HepG2 (cell line): ENCODE results near the gene WDR7. TPM values are rescaled to one million over a fixed set of nuclear protein-coding genes. Genes with fewer than 3 reads are reported as not detected.

ENCODE experiments used
- ATAC-seq: fragments of 200-7000 bp; cut with Tn5 transposase; 3 replicates; pipeline ENCODE4 v1.9.1; 2020; ENCODE audit warnings: mild to moderate bottlenecking, moderate library complexity
- BruUV-seq: library from RNA; stranded (reverse); fragments of 400-500 nt; replicated peaks from 2 replicates; lab custom pipeline; 2021; lab: Mats Ljungman, UMichigan
- CTCF ChIA-PET: fragments of 300-600 bp; formaldehyde crosslinking; extraction: SDS; loops from one replicate; lab custom pipeline; 2021; ENCODE audit warnings: low total read pairs, inconsistent platforms, low intra/inter-chr PET ratio; lab: Yijun Ruan, JAX
- POLR2A ChIA-PET: fragments of 350-600 bp; sonication (Branson Sonifier 250); formaldehyde crosslinking; loops from one replicate; lab custom pipeline; 2020; ENCODE audit warnings: antibody characterized with exemption, inconsistent platforms; lab: Yijun Ruan, JAX
- DNase-seq: peaks from one replicate; pipeline ENCODE4 v3.0.0-alpha.2; 2015; ENCODE audit warnings: low spot score
- FAIRE-seq: peaks from 3 replicates; lab custom pipeline; 2011; peaks lifted over from hg19 to GRCh38; lab: Jason Lieb, UNC
- H2AFZ ChIP-seq: one replicate; pipeline ENCODE4 v1.6.1; 2011; ENCODE audit warnings: low read length, inconsistent platforms
- H3K27ac ChIP-seq: fragments of 300-600 bp; 3 replicates; pipeline ENCODE4 v1.8.0; 2011; ENCODE audit warnings: mixed run types, mild to moderate bottlenecking, mixed read lengths, low read length, inconsistent platforms; ENCODE audit not compliant: insufficient read depth; ENCODE audit errors: extremely low read length
- H3K27me3 ChIP-seq, 2 experiments: fragments of 200-600 bp in 1 of 2; 2 replicates in 1 of 2; 3 replicates in 1 of 2; pipeline versions ENCODE4 v1.6.0 to v1.8.0; 2011; ENCODE audit warnings: low read length in 2 of 2, mild to moderate bottlenecking in 2 of 2, moderate library complexity in 2 of 2, inconsistent platforms in 1 of 2; ENCODE audit not compliant: insufficient read depth in 2 of 2, control insufficient read depth in 1 of 2
- H3K36me3 ChIP-seq, 2 experiments: fragments of 200-600 bp in 1 of 2; replicated peaks in 1 of 2; 2 replicates in 1 of 2; 3 replicates in 1 of 2; pipeline versions ENCODE4 v1.5.1 to v1.8.0; 2011; ENCODE audit warnings: low read length in 2 of 2, inconsistent platforms in 1 of 2; ENCODE audit not compliant: insufficient read depth in 2 of 2, control insufficient read depth in 1 of 2
- H3K4me1 ChIP-seq: 2 replicates; pipeline ENCODE4 v1.5.1; 2012; ENCODE audit warnings: low read length, inconsistent platforms; ENCODE audit not compliant: insufficient read depth
- H3K4me2 ChIP-seq: 2 replicates; pipeline ENCODE4 v1.6.0; 2011; ENCODE audit warnings: low read depth, low read length, inconsistent platforms
- H3K4me3 ChIP-seq, 3 experiments: fragments of 200-600 bp in 1 of 3; sonication (generic), shearing (Covaris generic) in 1 of 3; replicated peaks in 1 of 3; 2 replicates each; pipeline ENCODE4 v1.5.1; 2011 to 2016; ENCODE audit warnings: low read length in 3 of 3, inconsistent platforms in 2 of 3, low read depth in 2 of 3, mild to moderate bottlenecking in 2 of 3, control low read depth in 1 of 3, mixed read lengths in 1 of 3; ENCODE audit not compliant: insufficient read depth in 1 of 3
- H3K79me2 ChIP-seq: one replicate; pipeline ENCODE4 v1.6.1; 2011; ENCODE audit warnings: low read length, inconsistent platforms; ENCODE audit not compliant: insufficient read depth
- H3K9ac ChIP-seq: 2 replicates; pipeline ENCODE4 v1.6.0; 2011; ENCODE audit warnings: mild to moderate bottlenecking, low read depth, low read length, inconsistent platforms; ENCODE audit not compliant: insufficient read depth
- H3K9me3 ChIP-seq: 2 replicates; pipeline ENCODE4 v1.5.1; 2012; ENCODE audit warnings: mild to moderate bottlenecking, low read length
- H4K20me1 ChIP-seq: 2 replicates; pipeline ENCODE4 v1.6.0; 2011; ENCODE audit warnings: inconsistent platforms, mild to moderate bottlenecking, low read length, moderate library complexity; ENCODE audit not compliant: insufficient read depth
- ATAD3A ChIP-seq: sonication (generic); formaldehyde crosslinking; IDR thresholded peaks from 2 replicates; pipeline ENCODE4 v1.4.0; 2020; ENCODE audit warnings: missing genetic modification reagents
- FOXA3 ChIP-seq: IDR thresholded peaks from 2 replicates; pipeline ENCODE4 v1.6.1; 2016; ENCODE audit warnings: missing genetic modification reagents, missing compliant biosample characterization
- HINFP ChIP-seq: sonication (generic); formaldehyde crosslinking; IDR thresholded peaks from 2 replicates; pipeline ENCODE4 v1.4.0; 2020; ENCODE audit warnings: low read depth, mild to moderate bottlenecking, missing genetic modification reagents
- MEF2D ChIP-seq: sonication (generic); formaldehyde crosslinking; IDR thresholded peaks from 2 replicates; pipeline ENCODE4 v1.5.1; 2020; ENCODE audit warnings: mild to moderate bottlenecking, missing genetic modification reagents
- MTA3 ChIP-seq: sonication (generic); formaldehyde crosslinking; IDR thresholded peaks from 2 replicates; pipeline ENCODE4 v1.4.0; 2020; ENCODE audit warnings: missing genetic modification reagents
- MXD3 ChIP-seq: IDR thresholded peaks from 2 replicates; pipeline ENCODE4 v1.6.1; 2016; ENCODE audit warnings: mild to moderate bottlenecking, missing biosample characterization, missing genetic modification reagents
- POLR2AphosphoS5 ChIP-seq: IDR thresholded peaks from 2 replicates; pipeline ENCODE4 v1.6.1; 2012; ENCODE audit warnings: low read depth, low read length
- POLR2G ChIP-seq: fragments of 200-400 bp; formaldehyde crosslinking; IDR thresholded peaks from 2 replicates; pipeline ENCODE4 v1.6.1; 2018; ENCODE audit warnings: mild to moderate bottlenecking, low read depth, low read length, moderate library complexity
- SOX6 ChIP-seq, 2 experiments: fragments of 450-650 bp in 1 of 2; sonication (generic) in 1 of 2; formaldehyde crosslinking in 1 of 2; IDR thresholded peaks; 2 replicates each; pipeline versions ENCODE4 v1.4.0 to v1.6.1; 2017 to 2020; ENCODE audit warnings: antibody characterized with exemption in 1 of 2, mild to moderate bottlenecking in 1 of 2, missing genetic modification reagents in 1 of 2
- SSRP1 ChIP-seq: IDR thresholded peaks from 2 replicates; pipeline ENCODE4 v1.6.1; 2016; ENCODE audit warnings: control low read depth
- TEAD2 ChIP-seq: sonication (generic); formaldehyde crosslinking; IDR thresholded peaks from 2 replicates; pipeline ENCODE4 v1.9.0; 2021; ENCODE audit warnings: missing genetic modification reagents
- ZNF232 ChIP-seq: sonication (generic); formaldehyde crosslinking; IDR thresholded peaks from 2 replicates; pipeline ENCODE4 v1.4.0; 2020; ENCODE audit warnings: missing genetic modification reagents, borderline replicate concordance
- ZNF317 ChIP-seq: sonication (generic); formaldehyde crosslinking; IDR thresholded peaks from 2 replicates; pipeline ENCODE4 v1.5.0; 2020; ENCODE audit warnings: mild to moderate bottlenecking, missing genetic modification reagents
- ZNF451 ChIP-seq: sonication (generic); formaldehyde crosslinking; IDR thresholded peaks from 2 replicates; pipeline ENCODE4 v1.5.0; 2020; ENCODE audit warnings: mild to moderate bottlenecking, missing genetic modification reagents
- ZNF781 ChIP-seq: sonication (generic); formaldehyde crosslinking; IDR thresholded peaks from 2 replicates; pipeline ENCODE4 v1.5.1; 2020; ENCODE audit warnings: borderline replicate concordance, mild to moderate bottlenecking, missing genetic modification reagents; ENCODE audit errors: not compliant biosample characterization
- WGBS: methylation state at CpG from one replicate; pipeline ENCODE4 v1.1.6; 2017; ENCODE audit warnings: low lambda C conversion rate; 5-methylcytosine and 5-hydroxymethylcytosine counted together
- in situ Hi-C: cut with HindIII; loops from 2 replicates; pipeline ENCODE4 v1.10.0; 2017; ENCODE audit warnings: low pct_unique_long_range_greater_than_20kb; ENCODE audit not compliant: extremely low pct_ligation_motif_present
- intact Hi-C: fragments of 100-400 bp; cut with micrococcal nuclease; formaldehyde crosslinking; loops from one replicate; pipeline ENCODE4 v1.10.0; 2022; ENCODE audit not compliant: unreplicated experiment
- polyA plus RNA-seq, 8 experiments: library from polyadenylated mRNA; depleted of rRNA in 3 of 8; stranded (reverse) in 7 of 8; unstranded in 1 of 8; fragments of >200 nt; fragmentation: Illumina TruSeq in 4 of 8; extraction: Trizol in 4 of 8; gene quantifications; 2 replicates each; pipeline versions ENCODE4 v1.2.1 to v1.2.3, GENCODE V29; 2011 to 2016; ENCODE audit warnings: low read depth in 4 of 8, missing spikeins in 1 of 8, mixed read lengths in 1 of 8; ENCODE audit not compliant: insufficient read depth in 1 of 8
- total RNA-seq, 5 experiments: library from RNA; depleted of rRNA; stranded (reverse); fragments of >200 nt; fragmentation: Illumina TruSeq; extraction: Trizol; gene quantifications; 2 replicates each; pipeline ENCODE4 v1.2.3, GENCODE V29; 2016; ENCODE audit warnings: low read depth in 1 of 5

The WDR7 gene
- total and polyA plus RNA-seq, 2 of the 13 experiments (the other 11 are each of a cell fraction or from before 2014, with no cell fraction given): 2.0 to 7.8 TPM

DNA sequence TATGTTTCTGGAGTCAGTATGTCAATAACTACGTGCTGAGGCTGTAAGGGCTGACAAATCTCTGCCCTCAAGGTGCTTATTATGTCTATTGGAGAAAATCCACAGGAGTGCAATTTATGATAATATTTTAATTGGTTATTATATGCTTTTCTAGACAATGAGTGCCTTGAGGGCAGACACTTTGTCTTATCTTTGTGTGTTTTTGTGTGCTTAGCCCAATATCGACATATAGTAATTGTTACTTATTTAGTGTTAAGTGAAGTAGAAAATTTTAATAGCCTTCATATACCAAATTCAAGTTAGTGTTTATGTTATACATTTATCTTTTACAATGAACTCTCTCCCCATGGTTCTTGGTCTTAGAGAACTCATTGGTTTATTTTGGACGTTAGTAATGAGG, 118.9 kb downstream of the WDR7 start:
- H3K27ac ChIP-seq: no peak overlapping the region
- no peak for TF ChIP-seq ZNF781
- TF ChIP-seq ZNF317: no peak
- TF ChIP-seq ATAD3A (CRISPR knock-in tag): no peak
- TF ChIP-seq TEAD2 (CRISPR knock-in tag): no peak
- TF ChIP-seq FOXA3 (CRISPR knock-in tag): no peak
- TF ChIP-seq POLR2AphosphoS5: no peak
- no peak for TF ChIP-seq HINFP (CRISPR knock-in tag)
- no peak for TF ChIP-seq MXD3
- TF ChIP-seq POLR2G: no peak
- no peak for TF ChIP-seq ZNF232 (CRISPR knock-in tag)
- TF ChIP-seq SOX6 (IDR thresholded peaks at IDR 0.05): no peak
- TF ChIP-seq SOX6 (CRISPR knock-in tag; IDR thresholded peaks at IDR 0.05): no peak
- no peak for TF ChIP-seq MTA3 (CRISPR knock-in tag)
- no peak for TF ChIP-seq ZNF451
- TF ChIP-seq SSRP1 (CRISPR knock-in tag): no peak
- TF ChIP-seq MEF2D (CRISPR knock-in tag): no peak
- no peaks in the 10 kb centered on the region for H3K27me3 ChIP-seq
- no peaks in the 10 kb centered on the region for H3K79me2 ChIP-seq
- intact Hi-C loops (loop anchor here (5.0 kb wide), 1 partner anchor 1258 kb away; no protein-coding TSS in a partner anchor), in situ Hi-C loops (no loop called here)
- H3K36me3 ChIP-seq: no peaks in the 10 kb centered on the region
- DNase-seq: no peak
- H3K9me3 ChIP-seq: no peaks in the 10 kb centered on the region
- ATAC-seq: no peak
- H3K4me1 ChIP-seq: 0 out of 2 replicates have a peak, but pooled peaks cover 6% of the 10 kb centered on the region
- H3K4me2 ChIP-seq: no peak overlapping the region
- H3K9ac ChIP-seq: no peak overlapping the region
- 84% methylated on average over 3 of the region's 3 CpGs for WGBS
- no peaks in the 10 kb centered on the region for H4K20me1 ChIP-seq
- FAIRE-seq: no peak
- no TSS peak for BruUV-seq
- ChIA-PET CTCF (no interaction called here), POLR2A (no interaction called here)
- no peak overlapping the region for H2AFZ ChIP-seq
- H3K4me3 ChIP-seq: no peak overlapping the region
